SK-N-SH treated with all-trans-retinoic acid at 6 μM for 48 hours (cell line): ENCODE results near the gene FOXL2NB.

ENCODE experiments used
- ATAC-seq: fragments of 200-7000 bp; cut with Tn5 transposase; 3 replicates; pipeline ENCODE4 v1.9.1; 2020; ENCODE audit warnings: mild to moderate bottlenecking, moderate library complexity
- ARNTL ChIP-seq: fragments of 450-650 bp; formaldehyde crosslinking; IDR thresholded peaks from 2 replicates; pipeline ENCODE4 v1.5.0; 2020; ENCODE audit warnings: low read depth, mild to moderate bottlenecking, moderate library complexity, borderline replicate concordance
- BACH2 ChIP-seq: fragments of 250-450 bp; sonication (Bioruptor Pico); IDR thresholded peaks from 2 replicates; pipeline ENCODE4 v1.9.0; 2021; ENCODE audit warnings: mild to moderate bottlenecking, borderline replicate concordance
- CSDC2 ChIP-seq: fragments of 250-450 bp; sonication (Bioruptor Pico); IDR thresholded peaks from 2 replicates; pipeline ENCODE4 v1.5.0; 2020; ENCODE audit warnings: mild to moderate bottlenecking, moderate library complexity
- GLIS3 ChIP-seq: fragments of 250-450 bp; sonication (Bioruptor Pico); IDR thresholded peaks from 2 replicates; pipeline ENCODE4 v1.5.0; 2020; ENCODE audit warnings: mild to moderate bottlenecking, moderate library complexity
- ISL1 ChIP-seq: fragments of 250-450 bp; sonication (Bioruptor Pico); IDR thresholded peaks from 2 replicates; pipeline ENCODE4 v2.1.2; 2022; ENCODE audit warnings: mild to moderate bottlenecking, moderate library complexity
- OSR1 ChIP-seq: fragments of 250-450 bp; sonication (Bioruptor Pico); IDR thresholded peaks from 2 replicates; pipeline ENCODE4 v1.8.0; 2022; ENCODE audit warnings: moderate library complexity, mild to moderate bottlenecking, inconsistent platforms
- PATZ1 ChIP-seq: fragments of 250-450 bp; sonication (Bioruptor Pico); IDR thresholded peaks from 2 replicates; pipeline ENCODE4 v1.8.0; 2020; ENCODE audit warnings: mild to moderate bottlenecking, moderate library complexity, borderline replicate concordance
- POU6F1 ChIP-seq: fragments of 250-450 bp; sonication (Bioruptor Pico); IDR thresholded peaks from 2 replicates; pipeline ENCODE4 v1.8.0; 2021; ENCODE audit warnings: low read depth, mild to moderate bottlenecking, moderate library complexity, borderline replicate concordance
- PPARA ChIP-seq: fragments of 250-450 bp; sonication (Bioruptor Pico); IDR thresholded peaks from 2 replicates; pipeline ENCODE4 v1.5.0; 2020; ENCODE audit warnings: mild to moderate bottlenecking, borderline replicate concordance
- RARB ChIP-seq: fragments of 250-450 bp; sonication (Bioruptor Pico); IDR thresholded peaks from 2 replicates; pipeline ENCODE4 v1.8.0; 2021; ENCODE audit warnings: mild to moderate bottlenecking, moderate library complexity
- SNAI2 ChIP-seq: fragments of 250-450 bp; sonication (Bioruptor Pico); IDR thresholded peaks from 2 replicates; pipeline ENCODE4 v1.5.0; 2020; ENCODE audit warnings: mild to moderate bottlenecking, moderate library complexity
- TCF4 ChIP-seq: fragments of 250-450 bp; sonication (Bioruptor Pico); IDR thresholded peaks from 2 replicates; pipeline ENCODE4 v1.8.0; 2021; ENCODE audit warnings: mild to moderate bottlenecking, moderate library complexity, borderline replicate concordance
- TOX ChIP-seq: fragments of 250-450 bp; sonication (Bioruptor Pico); IDR thresholded peaks from 2 replicates; pipeline ENCODE4 v1.8.0; 2021; ENCODE audit warnings: mild to moderate bottlenecking, moderate library complexity, borderline replicate concordance
- ZC3H10 ChIP-seq: fragments of 250-450 bp; sonication (Bioruptor Pico); IDR thresholded peaks from 2 replicates; pipeline ENCODE4 v1.5.1; 2021; ENCODE audit warnings: mild to moderate bottlenecking, moderate library complexity
- ZFP3 ChIP-seq: fragments of 250-450 bp; sonication (Bioruptor Pico); IDR thresholded peaks from 2 replicates; pipeline ENCODE4 v1.5.0; 2020; ENCODE audit warnings: mild to moderate bottlenecking, moderate library complexity
- ZFP30 ChIP-seq: fragments of 450-650 bp; formaldehyde crosslinking; IDR thresholded peaks from 2 replicates; pipeline ENCODE4 v1.5.0; 2022; ENCODE audit warnings: mild to moderate bottlenecking, moderate library complexity
- ZNF565 ChIP-seq: fragments of 450-650 bp; formaldehyde crosslinking; conservative IDR thresholded peaks from 2 replicates; pipeline ENCODE4 v1.5.0; 2020; ENCODE audit warnings: low read depth, mild to moderate bottlenecking, moderate library complexity
- ZNF8 ChIP-seq: fragments of 450-650 bp; formaldehyde crosslinking; IDR thresholded peaks from 2 replicates; pipeline ENCODE4 v1.5.0; 2020; ENCODE audit warnings: mild to moderate bottlenecking, moderate library complexity
- TF ChIP-seq, protein P1 (sequence below): fragments of 250-450 bp; sonication (Bioruptor Pico); IDR thresholded peaks from 2 replicates; pipeline ENCODE4 v1.5.1; 2020; ENCODE audit warnings: low read depth, mild to moderate bottlenecking, moderate library complexity
- TF ChIP-seq, protein P2 (sequence below): fragments of 250-450 bp; sonication (Bioruptor Pico); IDR thresholded peaks from 2 replicates; pipeline ENCODE4 v1.5.0; 2020; ENCODE audit warnings: mild to moderate bottlenecking, moderate library complexity

The FOXL2NB gene

DNA sequence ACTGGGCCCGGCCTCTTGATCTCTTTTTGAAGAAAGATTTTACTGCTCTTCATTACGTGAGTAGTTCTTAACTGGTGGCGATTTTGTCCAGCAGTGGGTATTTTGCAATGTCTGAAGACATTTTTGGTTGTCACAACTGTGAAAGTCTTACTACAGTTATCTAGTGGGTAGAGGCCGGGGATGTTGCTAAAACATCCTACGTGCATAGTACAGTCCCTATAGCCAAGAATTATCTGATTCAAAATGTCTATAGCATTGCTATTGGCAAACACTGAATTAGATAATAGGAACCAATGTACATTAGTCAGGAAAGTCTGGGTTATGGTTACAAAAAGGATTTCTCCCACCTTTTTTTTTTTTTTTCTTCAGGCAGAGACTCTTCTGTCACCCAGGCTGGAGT lies 38.2 kb upstream of the FOXL2NB start:
- ATAC-seq = no peak
- TF ChIP-seq ISL1 (CRISPR knock-in tag) (no peak), ZFP30 (no peak), PPARA (CRISPR knock-in tag) (no peak), BACH2 (CRISPR knock-in tag) (no peak), ARNTL (no peak), GLIS3 (CRISPR knock-in tag) (no peak), SNAI2 (no peak), TCF4 (CRISPR knock-in tag) (no peak), CSDC2 (CRISPR knock-in tag) (no peak)
- TF ChIP-seq, protein P1, sequence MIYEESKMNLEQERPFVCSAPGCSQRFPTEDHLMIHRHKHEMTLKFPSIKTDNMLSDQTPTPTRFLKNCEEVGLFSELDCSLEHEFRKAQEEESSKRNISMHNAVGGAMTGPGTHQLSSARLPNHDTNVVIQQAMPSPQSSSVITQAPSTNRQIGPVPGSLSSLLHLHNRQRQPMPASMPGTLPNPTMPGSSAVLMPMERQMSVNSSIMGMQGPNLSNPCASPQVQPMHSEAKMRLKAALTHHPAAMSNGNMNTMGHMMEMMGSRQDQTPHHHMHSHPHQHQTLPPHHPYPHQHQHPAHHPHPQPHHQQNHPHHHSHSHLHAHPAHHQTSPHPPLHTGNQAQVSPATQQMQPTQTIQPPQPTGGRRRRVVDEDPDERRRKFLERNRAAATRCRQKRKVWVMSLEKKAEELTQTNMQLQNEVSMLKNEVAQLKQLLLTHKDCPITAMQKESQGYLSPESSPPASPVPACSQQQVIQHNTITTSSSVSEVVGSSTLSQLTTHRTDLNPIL = no peak
- TF ChIP-seq, protein P2, sequence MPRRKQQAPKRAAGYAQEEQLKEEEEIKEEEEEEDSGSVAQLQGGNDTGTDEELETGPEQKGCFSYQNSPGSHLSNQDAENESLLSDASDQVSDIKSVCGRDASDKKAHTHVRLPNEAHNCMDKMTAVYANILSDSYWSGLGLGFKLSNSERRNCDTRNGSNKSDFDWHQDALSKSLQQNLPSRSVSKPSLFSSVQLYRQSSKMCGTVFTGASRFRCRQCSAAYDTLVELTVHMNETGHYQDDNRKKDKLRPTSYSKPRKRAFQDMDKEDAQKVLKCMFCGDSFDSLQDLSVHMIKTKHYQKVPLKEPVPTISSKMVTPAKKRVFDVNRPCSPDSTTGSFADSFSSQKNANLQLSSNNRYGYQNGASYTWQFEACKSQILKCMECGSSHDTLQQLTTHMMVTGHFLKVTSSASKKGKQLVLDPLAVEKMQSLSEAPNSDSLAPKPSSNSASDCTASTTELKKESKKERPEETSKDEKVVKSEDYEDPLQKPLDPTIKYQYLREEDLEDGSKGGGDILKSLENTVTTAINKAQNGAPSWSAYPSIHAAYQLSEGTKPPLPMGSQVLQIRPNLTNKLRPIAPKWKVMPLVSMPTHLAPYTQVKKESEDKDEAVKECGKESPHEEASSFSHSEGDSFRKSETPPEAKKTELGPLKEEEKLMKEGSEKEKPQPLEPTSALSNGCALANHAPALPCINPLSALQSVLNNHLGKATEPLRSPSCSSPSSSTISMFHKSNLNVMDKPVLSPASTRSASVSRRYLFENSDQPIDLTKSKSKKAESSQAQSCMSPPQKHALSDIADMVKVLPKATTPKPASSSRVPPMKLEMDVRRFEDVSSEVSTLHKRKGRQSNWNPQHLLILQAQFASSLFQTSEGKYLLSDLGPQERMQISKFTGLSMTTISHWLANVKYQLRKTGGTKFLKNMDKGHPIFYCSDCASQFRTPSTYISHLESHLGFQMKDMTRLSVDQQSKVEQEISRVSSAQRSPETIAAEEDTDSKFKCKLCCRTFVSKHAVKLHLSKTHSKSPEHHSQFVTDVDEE (CRISPR knock-in tag) = no peak

DNA sequence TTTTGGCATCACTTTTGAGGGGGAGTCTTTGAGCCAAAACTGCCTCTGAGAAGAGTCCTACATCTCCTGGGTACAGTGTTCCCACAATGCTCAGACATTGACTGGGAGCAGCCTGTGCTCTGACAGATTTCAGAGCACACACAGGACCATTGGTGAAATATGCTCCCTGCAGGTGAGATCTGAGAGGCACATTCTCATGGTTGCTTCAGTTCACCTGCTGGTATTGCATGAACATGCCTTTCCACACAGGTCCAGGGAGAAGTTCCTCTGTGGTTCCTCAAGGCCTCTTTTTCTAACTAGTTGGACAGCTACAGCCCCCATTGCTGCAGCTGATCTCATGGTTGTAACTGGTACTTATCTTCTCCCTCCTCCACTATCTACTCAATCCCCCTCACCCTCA lies 37.1 kb upstream of the FOXL2NB start:
- no peak for ATAC-seq
- no peak for TF ChIP-seq ARNTL
- TF ChIP-seq TOX (CRISPR knock-in tag) = no peak
- TF ChIP-seq, protein P2 (CRISPR knock-in tag) = no peak
- TF ChIP-seq ZC3H10 (CRISPR knock-in tag) = no peak
- no peak for TF ChIP-seq ZFP30
- TF ChIP-seq PATZ1 = no peak
- TF ChIP-seq TCF4 (CRISPR knock-in tag) = no peak
- TF ChIP-seq PPARA (CRISPR knock-in tag) = no peak
- TF ChIP-seq CSDC2 (CRISPR knock-in tag) = no peak
- TF ChIP-seq BACH2 (CRISPR knock-in tag) = no peak
- TF ChIP-seq ISL1 (CRISPR knock-in tag) = no peak
- TF ChIP-seq OSR1 (CRISPR knock-in tag) = no peak
- TF ChIP-seq, protein P1 = no peak
- no peak for TF ChIP-seq ZNF565 (CRISPR knock-in tag)
- TF ChIP-seq SNAI2 = no peak

- TF ChIP-seq POU6F1 (no peak), ISL1 (CRISPR knock-in tag) (no peak), ZFP3 (CRISPR knock-in tag) (no peak), ZNF8 (CRISPR knock-in tag) (no peak), TOX (CRISPR knock-in tag) (no peak), CSDC2 (CRISPR knock-in tag) (no peak), RARB (CRISPR knock-in tag) (no peak), GLIS3 (CRISPR knock-in tag) (no peak)
- TF ChIP-seq, protein P2 (CRISPR knock-in tag) = no peak
- TF ChIP-seq, all 23 proteins: peak for 0
- ATAC-seq = no peak
Observed at GRCh38 chr3:138911621-138912020, 35.4 kb upstream of the FOXL2NB start.
